Gastroesophageal sphincter (tissue), 4 donors: ENCODE results near the gene TMEM120B. TPM values are rescaled to one million over a fixed set of nuclear protein-coding genes. Genes with fewer than 3 reads are reported as not detected.

Experiments used
- ATAC-seq: fragments of 150-250 bp; one replicate; pipeline ENCODE4 v1.9.1; 2016; ENCODE audit warnings: mild to moderate bottlenecking, moderate library complexity
- H3K27ac ChIP-seq, 4 donors: fragments of 200-600 bp; sonication (generic) in 3 of 4; 1 replicate in 3 of 4; 2 replicates in 1 of 4; pipeline ENCODE4 v1.5.1; 2016 to 2019
- H3K27me3 ChIP-seq: fragments of 200-600 bp; sonication (generic); one replicate; pipeline ENCODE4 v1.5.1; 2019
- H3K36me3 ChIP-seq, 2 donors: fragments of 200-600 bp; sonication (generic); one replicate each; pipeline ENCODE4 v1.5.1; 2019; ENCODE audit warnings: control low read depth in 1 of 2
- H3K4me1 ChIP-seq, 3 donors: fragments of 200-600 bp; sonication (generic); 1 replicate in 2 of 3; 2 replicates in 1 of 3; pipeline ENCODE4 v1.5.1; 2016 to 2019; ENCODE audit warnings: control low read depth in 2 of 3
- H3K4me3 ChIP-seq, 2 donors: fragments of 200-600 bp; sonication (generic); one replicate each; pipeline ENCODE4 v1.5.1; 2019; ENCODE audit warnings: mild to moderate bottlenecking in 1 of 2, moderate library complexity in 1 of 2
- H3K9me3 ChIP-seq, 3 donors: fragments of 200-600 bp; sonication (generic); one replicate each; pipeline ENCODE4 v1.5.1; 2017 to 2019; ENCODE audit warnings: control low read depth in 2 of 3
- EP300 ChIP-seq: sonication (generic); formaldehyde crosslinking; IDR thresholded peaks from one replicate; pipeline ENCODE4 v1.6.1; 2017; ENCODE audit warnings: antibody characterized with exemption, mild to moderate bottlenecking
- POLR2A ChIP-seq, 2 donors: fragments of 450-650 bp; IDR thresholded peaks; one replicate each; pipeline ENCODE4 v1.6.1; 2017; ENCODE audit warnings: antibody characterized with exemption in 2 of 2, mild to moderate bottlenecking in 2 of 2, moderate library complexity in 1 of 2
- POLR2AphosphoS5 ChIP-seq: sonication (generic); formaldehyde crosslinking; IDR thresholded peaks from one replicate; pipeline ENCODE4 v1.6.1; 2017; ENCODE audit warnings: antibody characterized with exemption
- WGBS, 2 donors: methylation state at CpG; one replicate each; pipeline ENCODE4 v1.1.5; 2018; ENCODE audit warnings: low coverage in 1 of 2; 5-methylcytosine and 5-hydroxymethylcytosine counted together
- total RNA-seq, 4 donors: library from RNA; depleted of rRNA; stranded (reverse); fragments of >200 nt; gene quantifications; one replicate each; pipeline ENCODE4 v1.1.0, GENCODE V29; 2016
- TF ChIP-seq, protein P1 (sequence below), 4 experiments: fragments of 200-600 bp in 2 of 4; fragments of 450-650 bp in 2 of 4; sonication (generic) in 1 of 4; IDR thresholded peaks; one replicate each; pipeline ENCODE4 v1.5.1; 2017 to 2019; ENCODE audit warnings: antibody characterized with exemption in 4 of 4, mild to moderate bottlenecking in 2 of 4, moderate library complexity in 2 of 4

Gene TMEM120B
- total RNA-seq, 4 donors from 2014 or later: 4.2 to 14.3 (median 9.9) TPM

GRCh38 chr12:121806009-121806545 is 93.5 kb downstream of the TMEM120B start:
- H3K27ac ChIP-seq: peak overlapping the region in 3 of 4 donors; percentile 66 to 100 (median 100)
- TF ChIP-seq, protein P1, sequence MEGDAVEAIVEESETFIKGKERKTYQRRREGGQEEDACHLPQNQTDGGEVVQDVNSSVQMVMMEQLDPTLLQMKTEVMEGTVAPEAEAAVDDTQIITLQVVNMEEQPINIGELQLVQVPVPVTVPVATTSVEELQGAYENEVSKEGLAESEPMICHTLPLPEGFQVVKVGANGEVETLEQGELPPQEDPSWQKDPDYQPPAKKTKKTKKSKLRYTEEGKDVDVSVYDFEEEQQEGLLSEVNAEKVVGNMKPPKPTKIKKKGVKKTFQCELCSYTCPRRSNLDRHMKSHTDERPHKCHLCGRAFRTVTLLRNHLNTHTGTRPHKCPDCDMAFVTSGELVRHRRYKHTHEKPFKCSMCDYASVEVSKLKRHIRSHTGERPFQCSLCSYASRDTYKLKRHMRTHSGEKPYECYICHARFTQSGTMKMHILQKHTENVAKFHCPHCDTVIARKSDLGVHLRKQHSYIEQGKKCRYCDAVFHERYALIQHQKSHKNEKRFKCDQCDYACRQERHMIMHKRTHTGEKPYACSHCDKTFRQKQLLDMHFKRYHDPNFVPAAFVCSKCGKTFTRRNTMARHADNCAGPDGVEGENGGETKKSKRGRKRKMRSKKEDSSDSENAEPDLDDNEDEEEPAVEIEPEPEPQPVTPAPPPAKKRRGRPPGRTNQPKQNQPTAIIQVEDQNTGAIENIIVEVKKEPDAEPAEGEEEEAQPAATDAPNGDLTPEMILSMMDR (IDR thresholded peaks at IDR 0.05): no peak
- TF ChIP-seq POLR2AphosphoS5: no peak
- TF ChIP-seq POLR2A (IDR thresholded peaks at IDR 0.05): no peak
- no peak for TF ChIP-seq EP300
- peaks cover 0 to 43% of the 10 kb centered on the region in 2 donors for H3K36me3 ChIP-seq
- H3K27me3 ChIP-seq: no peaks in the 10 kb centered on the region
- H3K9me3 ChIP-seq: no peaks in the 10 kb centered on the region
- peaks cover 0 to 66% (median 26%) of the 10 kb centered on the region in 3 donors for H3K4me1 ChIP-seq
- ATAC-seq: no peak
- peak overlapping the region; percentile 85 for H3K4me3 ChIP-seq
- no CpG with 5 or more reads among the region's 16 CpGs for WGBS, 2 donors

DNA sequence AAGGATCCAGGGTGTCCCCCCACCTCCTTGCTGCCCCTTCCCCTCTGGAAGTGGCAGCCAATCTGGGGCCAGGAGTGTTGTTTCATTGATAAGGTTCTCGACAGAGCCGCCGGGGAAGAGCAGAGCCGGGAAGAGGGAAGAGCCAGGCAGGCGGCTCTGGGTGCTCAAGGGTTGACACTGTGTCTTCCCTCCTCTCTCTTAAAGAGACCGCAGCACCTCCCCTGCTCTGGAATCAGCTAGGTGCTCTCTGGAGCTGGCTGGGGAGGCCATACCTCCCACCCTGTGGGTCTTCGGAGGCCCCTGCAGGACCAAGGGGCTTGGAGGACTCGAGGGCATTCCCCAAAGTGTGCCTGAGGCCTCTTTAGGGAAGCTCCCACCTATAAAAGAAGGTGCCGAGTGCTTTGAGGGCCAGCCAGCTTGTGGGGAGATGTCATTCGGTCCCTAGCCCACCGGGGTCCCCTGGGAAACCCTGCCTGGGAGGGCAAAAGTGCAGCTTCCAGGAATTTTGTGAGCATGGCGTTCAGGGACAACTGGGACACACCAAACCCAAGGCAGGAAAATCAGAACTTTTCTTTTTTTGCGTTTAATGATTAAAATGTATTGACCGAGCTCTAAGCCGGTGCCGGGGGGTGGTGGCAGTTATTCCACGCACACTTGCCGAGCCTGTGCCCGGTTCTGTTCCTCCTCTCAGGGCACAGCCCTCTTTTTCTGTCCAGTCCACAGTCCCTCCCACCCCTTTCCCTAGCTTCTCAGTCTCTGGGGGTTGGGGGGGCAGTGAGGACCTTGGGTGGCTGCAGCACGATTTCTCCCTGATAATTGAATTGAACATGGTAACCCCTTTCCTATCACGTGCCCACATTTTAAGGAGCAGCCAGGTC is 94.2 kb downstream of the TMEM120B start:
- TF ChIP-seq EP300: no peak
- peaks cover 0 to 66% (median 33%) of the 10 kb centered on the region in 3 donors for H3K4me1 ChIP-seq
- no peaks in the 10 kb centered on the region for H3K27me3 ChIP-seq
- no peaks in the 10 kb centered on the region for H3K9me3 ChIP-seq
- WGBS, 2 donors: 24 to 30% methylated on average over 2 to 10 of the region's 21 CpGs
- ATAC-seq: no peak
- peak overlapping the region in 3 of 4 donors; percentile 66 to 100 (median 100) for H3K27ac ChIP-seq
- H3K4me3 ChIP-seq: peak overlapping the region; percentile 85
- H3K36me3 ChIP-seq: peaks cover 0 to 45% of the 10 kb centered on the region in 2 donors

- TF ChIP-seq POLR2A (IDR thresholded peaks at IDR 0.05): no peak
- no peak for TF ChIP-seq POLR2AphosphoS5
- TF ChIP-seq, protein P1 (IDR thresholded peaks at IDR 0.05): no peak
- TF ChIP-seq EP300: no peak
- Histone ChIP-seq H3K36me3 (peaks cover 0 to 45% of the 10 kb centered on the region in 2 donors), H3K9me3 (no peaks in the 10 kb centered on the region), H3K4me1 (peaks cover 0 to 73% (median 39%) of the 10 kb centered on the region in 3 donors), H3K4me3 (no peak overlapping the region), H3K27ac (peak overlapping the region in 2 of 4 donors; percentile 3 to 100), H3K27me3 (no peaks in the 10 kb centered on the region)
- no peak for ATAC-seq
- no CpG with 5 or more reads among the region's 14 CpGs for WGBS, 2 donors
Measured at GRCh38 chr12:121807642-121808347, 95.2 kb downstream of the TMEM120B start.

DNA sequence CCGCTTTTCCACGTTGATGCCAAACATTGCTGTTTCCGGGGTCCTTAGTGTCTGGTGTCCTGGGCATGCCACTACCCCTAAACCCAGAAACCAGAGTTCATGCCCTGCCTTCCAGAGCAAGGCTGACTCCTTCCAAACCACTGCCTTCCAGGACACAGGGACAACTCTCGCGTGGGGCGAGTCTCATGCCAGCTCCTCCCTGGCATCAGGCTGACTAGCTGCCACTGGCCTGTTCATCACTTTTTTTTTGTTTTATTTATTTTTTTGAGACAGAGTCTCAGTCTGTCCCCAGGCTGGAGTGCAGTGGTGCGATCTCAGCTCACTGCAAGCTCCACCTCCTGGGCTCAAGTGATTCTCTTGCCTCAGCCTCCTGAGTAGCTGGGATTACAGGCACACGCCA is 96.1 kb downstream of the TMEM120B start:
- no peak for ATAC-seq
- Histone ChIP-seq H3K27ac (no peak overlapping the region), H3K9me3 (no peaks in the 10 kb centered on the region), H3K36me3 (peaks cover 0 to 47% of the 10 kb centered on the region in 2 donors), H3K27me3 (no peaks in the 10 kb centered on the region), H3K4me1 (peaks cover 0 to 81% (median 47%) of the 10 kb centered on the region in 3 donors), H3K4me3 (no peak overlapping the region)
- TF ChIP-seq, protein P1 (IDR thresholded peaks at IDR 0.05): no peak
- TF ChIP-seq EP300 (no peak), POLR2A (IDR thresholded peaks at IDR 0.05) (no peak), POLR2AphosphoS5 (no peak)
- 86 to 100% methylated on average over 1 to 8 of the region's 8 CpGs for WGBS, 2 donors

- ATAC-seq: no peak
- H3K9me3 ChIP-seq: no peaks in the 10 kb centered on the region
- TF ChIP-seq, protein P1 (IDR thresholded peaks at IDR 0.05): no peak
- no peaks in the 10 kb centered on the region for H3K27me3 ChIP-seq
- H3K36me3 ChIP-seq: peaks cover 0 to 58% of the 10 kb centered on the region in 2 donors
- whole genome bisulfite sequencing, 2 donors: 73 to 81% methylated on average over 9 to 25 of the region's 27 CpGs
- H3K27ac ChIP-seq: peak overlapping the region in 1 of 4 donors; percentile 83
- no peak overlapping the region for H3K4me3 ChIP-seq
- peaks cover 0 to 92% (median 48%) of the 10 kb centered on the region in 3 donors for H3K4me1 ChIP-seq
Measured at GRCh38 chr12:121809712-121810116, 97.2 kb downstream of the TMEM120B start.
